GM12891 (cell line): ENCODE results near the gene MUC6.

Experiments
- PAX5 ChIP-seq: IDR thresholded peaks from 2 replicates; pipeline ENCODE4 v1.6.1; 2011; ENCODE audit warnings: low read length, moderate library complexity, mild to moderate bottlenecking; ENCODE audit not compliant: insufficient read depth, severe bottlenecking
- POLR2A ChIP-seq: IDR thresholded peaks from 2 replicates; pipeline ENCODE4 v1.6.1; 2011; ENCODE audit warnings: low read depth, low read length, control low read depth
- POLR2AphosphoS5 ChIP-seq: IDR thresholded peaks from 2 replicates; pipeline ENCODE4 v1.6.1; 2011; ENCODE audit warnings: low read depth, low read length, control low read depth
- POU2F2 ChIP-seq: IDR thresholded peaks from 2 replicates; pipeline ENCODE4 v1.6.1; 2011; ENCODE audit warnings: low read depth, mild to moderate bottlenecking, control low read depth, low read length, moderate library complexity
- SPI1 ChIP-seq: IDR thresholded peaks from 2 replicates; pipeline ENCODE4 v1.6.1; 2011; ENCODE audit warnings: low read depth, low read length, control low read depth
- TAF1 ChIP-seq: IDR thresholded peaks from 2 replicates; pipeline ENCODE4 v1.6.1; 2011; ENCODE audit warnings: low read depth, low read length, control low read depth

- TF ChIP-seq POLR2A (no peak), SPI1 (no peak), POLR2AphosphoS5 (no peak), TAF1 (no peak), POU2F2 (no peak), PAX5 (no peak)
These were observed 26.5 kb downstream of the MUC6 start for GRCh38 chr11:1009991-1010390.
